Measurements from ENCODE around the gene RAB44. TPM values are rescaled to one million over a fixed set of nuclear protein-coding genes. Genes with fewer than 3 reads are reported as not detected.

RAB44 gene
- total and polyA plus RNA-seq, 9 donors: 0.04 to 0.15 (median 0.12) TPM; not detected in 3

DNA sequence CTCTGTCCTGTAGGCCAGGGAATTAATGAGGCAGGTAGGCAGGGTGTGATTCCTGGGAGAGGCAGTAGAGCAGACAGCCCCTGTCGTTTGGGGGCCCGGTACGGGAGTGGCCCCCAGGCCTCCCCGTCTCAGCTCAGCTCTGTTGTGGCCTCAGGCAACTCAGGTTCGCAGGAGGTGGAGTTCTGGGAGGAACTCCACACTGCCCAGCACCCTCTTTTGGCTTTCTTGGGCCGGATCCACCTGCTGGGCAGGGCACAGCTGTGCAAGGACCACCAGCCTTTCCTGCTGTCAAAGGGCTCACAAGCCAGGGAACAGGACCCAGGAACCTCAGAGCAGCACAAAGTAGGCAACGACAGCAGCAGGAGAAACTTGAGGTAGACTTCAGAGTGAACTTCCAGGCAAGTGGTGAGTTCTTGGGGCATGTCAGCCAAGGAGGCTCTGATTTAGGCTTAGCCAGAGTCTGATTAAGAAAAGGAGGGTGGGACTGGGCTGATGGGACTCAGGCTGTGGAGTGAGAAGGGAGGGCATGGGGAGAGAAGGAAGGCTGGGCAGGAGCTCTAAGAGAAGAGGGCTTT is 36.9 kb downstream of the RAB44 start:
- intact Hi-C loops (cut with DNase I): no loop called here
- H3K27ac ChIP-seq: peak overlapping the region in 1 of 2 donors; percentile 65
- no peaks in the 10 kb centered on the region for H3K9me3 ChIP-seq
- H3K36me3 ChIP-seq: no peaks in the 10 kb centered on the region
- no peaks in the 10 kb centered on the region for H3K27me3 ChIP-seq
- peaks cover 5% of the 10 kb centered on the region for H3K4me1 ChIP-seq (ENCODE audit: insufficient read depth)
- 76 to 85% (median 82%) methylated on average over 7 of the region's 7 CpGs for WGBS, 3 donors
- TF ChIP-seq EP300 (IDR thresholded peaks at IDR 0.05): no peak
- TF ChIP-seq POLR2A (IDR thresholded peaks at IDR 0.05): no peak
- TF ChIP-seq, protein P1, sequence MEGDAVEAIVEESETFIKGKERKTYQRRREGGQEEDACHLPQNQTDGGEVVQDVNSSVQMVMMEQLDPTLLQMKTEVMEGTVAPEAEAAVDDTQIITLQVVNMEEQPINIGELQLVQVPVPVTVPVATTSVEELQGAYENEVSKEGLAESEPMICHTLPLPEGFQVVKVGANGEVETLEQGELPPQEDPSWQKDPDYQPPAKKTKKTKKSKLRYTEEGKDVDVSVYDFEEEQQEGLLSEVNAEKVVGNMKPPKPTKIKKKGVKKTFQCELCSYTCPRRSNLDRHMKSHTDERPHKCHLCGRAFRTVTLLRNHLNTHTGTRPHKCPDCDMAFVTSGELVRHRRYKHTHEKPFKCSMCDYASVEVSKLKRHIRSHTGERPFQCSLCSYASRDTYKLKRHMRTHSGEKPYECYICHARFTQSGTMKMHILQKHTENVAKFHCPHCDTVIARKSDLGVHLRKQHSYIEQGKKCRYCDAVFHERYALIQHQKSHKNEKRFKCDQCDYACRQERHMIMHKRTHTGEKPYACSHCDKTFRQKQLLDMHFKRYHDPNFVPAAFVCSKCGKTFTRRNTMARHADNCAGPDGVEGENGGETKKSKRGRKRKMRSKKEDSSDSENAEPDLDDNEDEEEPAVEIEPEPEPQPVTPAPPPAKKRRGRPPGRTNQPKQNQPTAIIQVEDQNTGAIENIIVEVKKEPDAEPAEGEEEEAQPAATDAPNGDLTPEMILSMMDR (IDR thresholded peaks at IDR 0.05): no peak
- no peak for DNase-seq
- no peak overlapping the region for H3K4me3 ChIP-seq

DNA sequence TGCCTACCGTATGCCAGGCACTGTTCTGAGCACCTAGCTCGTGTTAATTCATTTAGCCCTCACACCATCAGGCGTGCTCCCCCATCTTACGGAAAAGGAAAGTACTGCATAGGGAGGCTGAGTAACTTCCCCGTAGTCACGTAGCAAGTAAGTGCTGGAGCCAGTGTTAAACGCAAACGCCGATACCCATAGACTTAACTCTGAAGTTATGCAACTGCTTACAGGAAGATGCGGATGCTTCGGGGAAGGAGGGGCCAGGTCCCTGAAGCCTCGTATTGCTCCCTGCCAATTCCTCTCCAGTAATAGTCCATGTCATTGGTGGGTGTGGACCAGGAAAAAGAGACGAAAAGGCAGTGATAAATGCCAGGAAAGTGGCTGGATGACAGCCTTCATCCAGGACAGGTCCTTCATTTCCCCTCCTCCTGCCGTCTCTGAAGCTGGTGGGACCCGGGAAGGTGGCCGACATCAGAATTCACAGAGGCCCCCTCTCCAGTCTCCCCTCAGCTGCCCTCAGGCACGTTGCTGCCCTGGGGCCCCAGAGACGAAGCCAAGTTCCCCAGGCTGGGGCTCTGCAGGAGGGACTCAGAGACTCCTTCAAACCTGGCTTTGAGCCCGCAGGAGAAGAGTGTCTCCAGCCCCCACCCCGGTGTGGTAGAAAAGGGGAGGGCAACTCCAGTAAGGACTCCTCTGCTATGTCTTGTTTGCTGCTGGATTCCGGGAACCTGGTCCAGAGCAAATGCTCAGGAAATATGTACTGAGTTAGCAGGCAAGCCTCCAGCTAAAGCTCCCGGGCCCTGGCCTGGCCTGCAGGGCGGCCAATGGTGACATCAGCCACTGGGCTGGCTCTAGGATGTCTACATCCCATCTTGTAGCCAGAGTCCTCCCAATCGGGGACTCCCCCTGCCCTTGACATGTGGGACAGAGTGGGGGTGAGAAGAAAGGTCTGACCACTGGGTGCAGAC is 37.8 kb downstream of the RAB44 start:
- TF ChIP-seq EP300 (IDR thresholded peaks at IDR 0.05) (peak; percentile 99), POLR2A (IDR thresholded peaks at IDR 0.05) (peak; percentile 36)
- TF ChIP-seq, protein P1 (IDR thresholded peaks at IDR 0.05): peak in 1 of 3 donors; percentile 22
- H3K36me3 ChIP-seq: no peaks in the 10 kb centered on the region
- intact Hi-C loops (cut with DNase I): no loop called here
- peak; percentile 44 to 87 (median 77) for DNase-seq
- H3K4me3 ChIP-seq: no peak overlapping the region
- 3 to 4% (median 3%) methylated on average over 23 to 24 of the region's 24 CpGs for WGBS, 3 donors
- H3K27me3 ChIP-seq: no peaks in the 10 kb centered on the region
- H3K4me1 ChIP-seq (ENCODE audit: insufficient read depth): peaks cover 5% of the 10 kb centered on the region
- H3K27ac ChIP-seq: peak overlapping the region; percentile 1 to 65
- no peaks in the 10 kb centered on the region for H3K9me3 ChIP-seq

DNA sequence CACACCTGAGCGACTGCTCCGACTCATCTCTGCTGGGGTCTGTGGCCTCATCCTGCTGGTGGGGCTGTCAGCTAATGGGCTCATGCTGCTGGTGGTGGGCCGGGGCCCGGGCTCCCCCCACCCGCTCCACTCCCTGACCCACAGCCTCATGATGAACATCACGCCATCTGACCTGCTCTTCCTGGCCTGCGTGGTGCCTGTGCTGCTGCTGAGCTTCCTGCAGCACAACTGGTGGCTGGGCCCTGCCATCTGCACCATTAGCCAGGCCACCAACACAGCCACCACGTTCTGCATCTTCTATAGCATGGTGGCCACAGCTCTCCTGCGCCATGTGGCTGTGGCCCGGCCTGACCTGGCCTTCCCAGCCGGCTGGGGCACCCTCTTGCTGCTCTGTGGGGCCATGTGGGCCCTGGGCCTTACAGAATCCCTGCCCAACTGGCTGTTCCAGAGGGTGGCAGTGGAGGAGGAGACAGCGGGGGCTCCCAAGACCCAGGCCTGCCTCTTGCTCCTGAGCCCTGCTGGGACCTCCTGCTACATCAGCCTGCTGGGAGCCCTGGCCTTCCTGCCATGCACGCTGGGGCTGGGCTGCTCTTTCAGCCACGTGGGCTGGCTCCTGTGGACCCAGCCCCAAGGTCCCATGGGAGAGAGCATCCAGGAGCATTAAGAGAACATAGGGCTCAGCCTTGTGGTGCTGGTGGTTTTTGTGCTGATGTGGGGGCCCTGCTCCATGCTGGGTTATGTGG is 39.6 kb downstream of the RAB44 start:
- Histone ChIP-seq H3K27ac (no peak overlapping the region), H3K9me3 (no peaks in the 10 kb centered on the region), H3K4me1 (ENCODE audit: insufficient read depth) (peaks cover 5% of the 10 kb centered on the region), H3K27me3 (no peaks in the 10 kb centered on the region), H3K36me3 (no peaks in the 10 kb centered on the region), H3K4me3 (no peak overlapping the region)
- no peak for TF ChIP-seq POLR2A (IDR thresholded peaks at IDR 0.05)
- TF ChIP-seq EP300 (IDR thresholded peaks at IDR 0.05): no peak
- TF ChIP-seq, protein P1 (IDR thresholded peaks at IDR 0.05): no peak
- 88 to 93% (median 90%) methylated on average over 13 to 14 of the region's 14 CpGs for WGBS, 3 donors
- intact Hi-C loops (cut with DNase I): no loop called here
- no peak for DNase-seq

DNA sequence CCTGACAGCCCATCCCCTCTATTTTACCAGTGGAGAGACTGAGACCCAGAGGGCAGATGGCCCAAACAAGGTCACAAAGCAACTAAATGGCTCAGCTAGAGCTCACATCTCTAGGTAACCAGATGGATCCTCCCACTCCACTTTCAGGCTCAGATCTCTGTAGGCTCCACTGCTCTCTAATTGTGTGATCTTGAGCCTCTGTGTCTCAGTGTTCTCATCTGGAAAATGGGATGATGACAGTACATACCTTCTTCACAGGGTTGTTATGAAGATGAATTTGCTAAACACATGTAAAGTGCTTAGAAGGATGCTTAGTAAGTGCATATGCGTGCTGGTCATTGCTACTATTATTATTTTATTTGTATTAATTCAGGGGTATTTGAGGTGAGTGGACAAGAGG is 40.5 kb downstream of the RAB44 start:
- Histone ChIP-seq H3K4me3 (no peak overlapping the region), H3K36me3 (no peaks in the 10 kb centered on the region), H3K9me3 (no peaks in the 10 kb centered on the region), H3K27me3 (no peaks in the 10 kb centered on the region), H3K27ac (no peak overlapping the region), H3K4me1 (ENCODE audit: insufficient read depth) (peaks cover 5% of the 10 kb centered on the region)
- DNase-seq: no peak
- intact Hi-C loops (cut with DNase I): no loop called here
- TF ChIP-seq EP300 (IDR thresholded peaks at IDR 0.05): no peak
- TF ChIP-seq, protein P1 (IDR thresholded peaks at IDR 0.05): no peak
- TF ChIP-seq POLR2A (IDR thresholded peaks at IDR 0.05): no peak
- WGBS, 3 donors: 90 to 100% (median 94%) methylated on average over 1 of the region's 1 CpG
